ENCODE measurements around the gene TMEM138.

GRCh38 chr11:61406991-61407728 lies 45.0 kb downstream of the TMEM138 start:
- TF ChIP-seq YY1 (IDR thresholded peaks at IDR 0.05) (no peak), JUND (IDR thresholded peaks at IDR 0.05) (no peak), TAF1 (conservative IDR thresholded peaks at IDR 0.05) (no peak), RXRA (IDR thresholded peaks at IDR 0.05) (no peak), SP1 (IDR thresholded peaks at IDR 0.05) (no peak), GABPA (IDR thresholded peaks at IDR 0.05 in 1 of 2, conservative IDR thresholded peaks at IDR 0.05 in 1 of 2) (no peak)
- TF ChIP-seq, protein P1, sequence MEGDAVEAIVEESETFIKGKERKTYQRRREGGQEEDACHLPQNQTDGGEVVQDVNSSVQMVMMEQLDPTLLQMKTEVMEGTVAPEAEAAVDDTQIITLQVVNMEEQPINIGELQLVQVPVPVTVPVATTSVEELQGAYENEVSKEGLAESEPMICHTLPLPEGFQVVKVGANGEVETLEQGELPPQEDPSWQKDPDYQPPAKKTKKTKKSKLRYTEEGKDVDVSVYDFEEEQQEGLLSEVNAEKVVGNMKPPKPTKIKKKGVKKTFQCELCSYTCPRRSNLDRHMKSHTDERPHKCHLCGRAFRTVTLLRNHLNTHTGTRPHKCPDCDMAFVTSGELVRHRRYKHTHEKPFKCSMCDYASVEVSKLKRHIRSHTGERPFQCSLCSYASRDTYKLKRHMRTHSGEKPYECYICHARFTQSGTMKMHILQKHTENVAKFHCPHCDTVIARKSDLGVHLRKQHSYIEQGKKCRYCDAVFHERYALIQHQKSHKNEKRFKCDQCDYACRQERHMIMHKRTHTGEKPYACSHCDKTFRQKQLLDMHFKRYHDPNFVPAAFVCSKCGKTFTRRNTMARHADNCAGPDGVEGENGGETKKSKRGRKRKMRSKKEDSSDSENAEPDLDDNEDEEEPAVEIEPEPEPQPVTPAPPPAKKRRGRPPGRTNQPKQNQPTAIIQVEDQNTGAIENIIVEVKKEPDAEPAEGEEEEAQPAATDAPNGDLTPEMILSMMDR (IDR thresholded peaks at IDR 0.05; ENCODE audit: low read depth, low read length, missing input control) = no peak
- TF ChIP-seq, protein P2, sequence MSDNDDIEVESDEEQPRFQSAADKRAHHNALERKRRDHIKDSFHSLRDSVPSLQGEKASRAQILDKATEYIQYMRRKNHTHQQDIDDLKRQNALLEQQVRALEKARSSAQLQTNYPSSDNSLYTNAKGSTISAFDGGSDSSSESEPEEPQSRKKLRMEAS (IDR thresholded peaks at IDR 0.05) = no peak
- TF ChIP-seq, protein P3, sequence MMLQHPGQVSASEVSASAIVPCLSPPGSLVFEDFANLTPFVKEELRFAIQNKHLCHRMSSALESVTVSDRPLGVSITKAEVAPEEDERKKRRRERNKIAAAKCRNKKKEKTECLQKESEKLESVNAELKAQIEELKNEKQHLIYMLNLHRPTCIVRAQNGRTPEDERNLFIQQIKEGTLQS (IDR thresholded peaks at IDR 0.05) = no peak
- TF ChIP-seq, protein P4, sequence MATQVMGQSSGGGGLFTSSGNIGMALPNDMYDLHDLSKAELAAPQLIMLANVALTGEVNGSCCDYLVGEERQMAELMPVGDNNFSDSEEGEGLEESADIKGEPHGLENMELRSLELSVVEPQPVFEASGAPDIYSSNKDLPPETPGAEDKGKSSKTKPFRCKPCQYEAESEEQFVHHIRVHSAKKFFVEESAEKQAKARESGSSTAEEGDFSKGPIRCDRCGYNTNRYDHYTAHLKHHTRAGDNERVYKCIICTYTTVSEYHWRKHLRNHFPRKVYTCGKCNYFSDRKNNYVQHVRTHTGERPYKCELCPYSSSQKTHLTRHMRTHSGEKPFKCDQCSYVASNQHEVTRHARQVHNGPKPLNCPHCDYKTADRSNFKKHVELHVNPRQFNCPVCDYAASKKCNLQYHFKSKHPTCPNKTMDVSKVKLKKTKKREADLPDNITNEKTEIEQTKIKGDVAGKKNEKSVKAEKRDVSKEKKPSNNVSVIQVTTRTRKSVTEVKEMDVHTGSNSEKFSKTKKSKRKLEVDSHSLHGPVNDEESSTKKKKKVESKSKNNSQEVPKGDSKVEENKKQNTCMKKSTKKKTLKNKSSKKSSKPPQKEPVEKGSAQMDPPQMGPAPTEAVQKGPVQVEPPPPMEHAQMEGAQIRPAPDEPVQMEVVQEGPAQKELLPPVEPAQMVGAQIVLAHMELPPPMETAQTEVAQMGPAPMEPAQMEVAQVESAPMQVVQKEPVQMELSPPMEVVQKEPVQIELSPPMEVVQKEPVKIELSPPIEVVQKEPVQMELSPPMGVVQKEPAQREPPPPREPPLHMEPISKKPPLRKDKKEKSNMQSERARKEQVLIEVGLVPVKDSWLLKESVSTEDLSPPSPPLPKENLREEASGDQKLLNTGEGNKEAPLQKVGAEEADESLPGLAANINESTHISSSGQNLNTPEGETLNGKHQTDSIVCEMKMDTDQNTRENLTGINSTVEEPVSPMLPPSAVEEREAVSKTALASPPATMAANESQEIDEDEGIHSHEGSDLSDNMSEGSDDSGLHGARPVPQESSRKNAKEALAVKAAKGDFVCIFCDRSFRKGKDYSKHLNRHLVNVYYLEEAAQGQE (IDR thresholded peaks at IDR 0.05) = no peak
